Ascending aorta (tissue), 2 donors: ENCODE data around the gene SRC. TPM values are rescaled to one million over a fixed set of nuclear protein-coding genes. Genes with fewer than 3 reads are reported as not detected.
A peak's percentile ranks its signal among the peaks of the same experiment; 100 is the strongest.

Experiments
- DNase-seq, 2 donors: peaks; one replicate each; pipeline ENCODE4 v3.0.0-alpha.2; 2019; ENCODE audit warnings: low spot score in 2 of 2
- H3K27ac ChIP-seq, 2 donors: fragments of 200-600 bp; sonication (generic); one replicate each; pipeline ENCODE4 v1.5.1; 2016 to 2017; ENCODE audit warnings: mild to moderate bottlenecking in 1 of 2
- H3K27me3 ChIP-seq: fragments of 200-600 bp; sonication (generic); one replicate; pipeline ENCODE4 v1.5.1; 2017
- H3K36me3 ChIP-seq, 2 donors: fragments of 200-600 bp; sonication (generic); one replicate each; pipeline ENCODE4 v1.5.1; 2016
- H3K4me1 ChIP-seq, 2 donors: fragments of 200-600 bp; sonication (generic); one replicate each; pipeline ENCODE4 v1.5.1; 2016 to 2017; ENCODE audit warnings: mild to moderate bottlenecking in 1 of 2
- H3K4me3 ChIP-seq, 2 donors: fragments of 200-600 bp; sonication (generic); one replicate each; pipeline ENCODE4 v1.5.1; 2016 to 2017; ENCODE audit warnings: mild to moderate bottlenecking in 1 of 2
- H3K9me3 ChIP-seq, 2 donors: fragments of 200-600 bp; sonication (generic); one replicate each; pipeline ENCODE4 v1.5.1; 2016
- CTCF ChIP-seq, 3 experiments: fragments of 200-600 bp in 2 of 3; fragments of 450-650 bp in 1 of 3; sonication (generic) in 2 of 3; IDR thresholded peaks; one replicate each; pipeline ENCODE4 v1.5.1; 2016 to 2019; ENCODE audit warnings: antibody characterized with exemption in 3 of 3, mild to moderate bottlenecking in 1 of 3, moderate library complexity in 1 of 3
- intact Hi-C: fragments of 100-400 bp; cut with DNase I; formaldehyde crosslinking; loops from one replicate; pipeline ENCODE4 v1.15.1; 2023
- total RNA-seq: library from RNA; depleted of rRNA; stranded (reverse); fragments of >200 nt; gene quantifications from one replicate; pipeline ENCODE4 v1.1.0, GENCODE V29; 2016

Gene SRC
- total RNA-seq, 1 donor from 2014 or later, result 67.4 TPM

DNA sequence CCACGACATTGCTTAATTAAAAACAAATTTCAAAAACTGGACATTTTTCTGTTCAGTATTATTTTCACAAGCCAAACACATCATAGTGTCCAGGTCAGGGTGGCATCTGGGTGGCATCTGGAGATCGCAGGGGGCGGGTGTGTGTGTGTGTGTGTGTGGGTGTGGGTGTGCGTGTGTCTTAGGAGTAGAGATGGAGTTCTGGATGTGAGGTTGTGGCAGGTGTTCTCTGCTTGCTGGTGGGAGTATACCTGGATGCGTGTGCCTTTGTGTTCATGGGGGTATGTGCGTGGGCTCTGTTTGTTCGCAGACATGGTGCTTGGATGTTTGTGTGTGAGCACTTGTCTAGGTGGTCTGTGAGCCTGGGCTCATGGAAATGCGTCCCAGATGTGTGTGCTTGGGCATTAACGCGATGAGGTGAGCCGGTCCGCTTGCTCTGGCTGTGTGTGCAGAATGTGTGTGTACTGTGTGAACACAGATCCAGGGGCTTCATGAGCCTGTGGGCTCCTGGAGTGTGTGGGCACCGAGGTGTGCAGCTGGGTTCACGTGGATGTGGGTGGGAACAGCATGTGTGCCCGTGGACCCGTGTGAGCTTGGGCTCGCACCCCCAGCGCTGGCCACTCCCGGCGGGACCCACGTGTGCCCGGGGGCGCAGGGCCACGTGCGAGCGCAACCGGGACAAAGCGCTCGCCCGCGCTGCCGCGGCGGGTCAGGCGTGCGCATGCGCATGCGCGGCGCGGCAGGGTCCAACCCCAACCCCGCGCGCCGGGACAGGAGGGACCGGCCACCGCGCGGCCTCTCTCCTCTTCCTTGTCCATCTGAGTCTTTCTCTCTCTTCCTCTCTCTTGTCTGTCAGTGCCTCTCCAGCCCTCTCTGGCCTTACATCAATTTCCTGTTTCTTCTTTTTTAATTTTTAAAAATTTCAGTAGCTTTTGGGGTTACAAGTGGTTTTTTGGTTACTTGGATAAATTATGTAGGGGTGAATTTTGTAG, 60.4 kb downstream of the SRC start:
- H3K27ac ChIP-seq, result no peak overlapping the region
- no peaks in the 10 kb centered on the region for H3K9me3 ChIP-seq
- intact Hi-C loops, result no loop called here
- H3K4me1 ChIP-seq, result peaks cover 0 to 12% of the 10 kb centered on the region in 2 donors
- no peak for DNase-seq
- peak overlapping the region; percentile 5 to 47 for H3K4me3 ChIP-seq
- H3K36me3 ChIP-seq, result peaks cover 25 to 28% of the 10 kb centered on the region in 2 donors
- no peak for TF ChIP-seq CTCF (IDR thresholded peaks at IDR 0.05)
- no peaks in the 10 kb centered on the region for H3K27me3 ChIP-seq

GRCh38 chr20:37407019-37407566, 61.2 kb downstream of the SRC start:
- intact Hi-C loops, result no loop called here
- H3K27me3 ChIP-seq, result no peaks in the 10 kb centered on the region
- H3K27ac ChIP-seq, result no peak overlapping the region

DNA sequence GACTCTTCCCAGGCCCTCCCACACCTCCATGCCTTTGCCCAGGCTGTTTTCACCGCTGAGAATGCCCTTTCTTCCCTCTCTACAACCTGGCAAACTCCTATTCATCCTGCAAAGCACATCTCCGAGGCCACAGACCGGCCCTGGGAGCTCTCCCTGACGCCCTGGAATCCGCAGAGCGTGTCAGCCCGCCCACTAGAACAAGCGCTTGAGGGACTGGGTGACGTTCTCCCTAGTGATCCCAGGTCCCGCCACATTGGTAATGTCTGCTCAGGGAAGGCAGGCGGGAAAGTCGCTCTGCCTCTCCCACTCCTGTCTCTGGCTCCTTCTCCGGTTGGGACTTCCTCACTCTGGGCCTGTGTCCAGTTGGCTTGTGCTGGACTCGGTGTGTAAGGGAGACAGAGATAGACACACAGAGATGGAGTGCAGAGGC, 61.6 kb downstream of the SRC start:
- no peak for DNase-seq
- H3K4me3 ChIP-seq, result no peak overlapping the region
- no peak for TF ChIP-seq CTCF (IDR thresholded peaks at IDR 0.05)
- H3K27me3 ChIP-seq, result no peaks in the 10 kb centered on the region
- intact Hi-C loops, result no loop called here
- H3K36me3 ChIP-seq, result peaks cover 13 to 15% of the 10 kb centered on the region in 2 donors
- H3K27ac ChIP-seq, result no peak overlapping the region
- H3K9me3 ChIP-seq, result no peaks in the 10 kb centered on the region
- H3K4me1 ChIP-seq, result peaks cover 0 to 12% of the 10 kb centered on the region in 2 donors

More at GRCh38 chr20:37407019-37407566, 61.2 kb downstream of the SRC start:
- Histone ChIP-seq H3K4me3 (peak overlapping the region in 1 of 2 donors; percentile 47), H3K9me3 (no peaks in the 10 kb centered on the region), H3K36me3 (peaks cover 17 to 20% of the 10 kb centered on the region in 2 donors), H3K4me1 (peaks cover 0 to 12% of the 10 kb centered on the region in 2 donors)
- no peak for DNase-seq
- no peak for TF ChIP-seq CTCF (IDR thresholded peaks at IDR 0.05)

GRCh38 chr20:37408302-37409193, 62.6 kb downstream of the SRC start:
- no peak overlapping the region for H3K4me3 ChIP-seq
- DNase-seq, result no peak
- H3K36me3 ChIP-seq, result peaks cover 3 to 5% of the 10 kb centered on the region in 2 donors
- intact Hi-C loops, result no loop called here
- H3K9me3 ChIP-seq, result no peaks in the 10 kb centered on the region
- TF ChIP-seq CTCF (IDR thresholded peaks at IDR 0.05), result no peak
- no peak overlapping the region for H3K27ac ChIP-seq
- H3K27me3 ChIP-seq, result no peaks in the 10 kb centered on the region
- peaks cover 0 to 12% of the 10 kb centered on the region in 2 donors for H3K4me1 ChIP-seq
